LNCAP (cell line): Measurements from ENCODE around the gene ZDHHC17.

Experiments used
- TF ChIP-seq, protein P1 (sequence below): fragments of 450-650 bp; IDR thresholded peaks from 2 replicates; pipeline ENCODE4 v1.5.1; 2017; ENCODE audit warnings: mild to moderate bottlenecking

The ZDHHC17 gene

GRCh38 chr12:76811976-76812375, 48.1 kb downstream of the ZDHHC17 start:
- TF ChIP-seq, protein P1, sequence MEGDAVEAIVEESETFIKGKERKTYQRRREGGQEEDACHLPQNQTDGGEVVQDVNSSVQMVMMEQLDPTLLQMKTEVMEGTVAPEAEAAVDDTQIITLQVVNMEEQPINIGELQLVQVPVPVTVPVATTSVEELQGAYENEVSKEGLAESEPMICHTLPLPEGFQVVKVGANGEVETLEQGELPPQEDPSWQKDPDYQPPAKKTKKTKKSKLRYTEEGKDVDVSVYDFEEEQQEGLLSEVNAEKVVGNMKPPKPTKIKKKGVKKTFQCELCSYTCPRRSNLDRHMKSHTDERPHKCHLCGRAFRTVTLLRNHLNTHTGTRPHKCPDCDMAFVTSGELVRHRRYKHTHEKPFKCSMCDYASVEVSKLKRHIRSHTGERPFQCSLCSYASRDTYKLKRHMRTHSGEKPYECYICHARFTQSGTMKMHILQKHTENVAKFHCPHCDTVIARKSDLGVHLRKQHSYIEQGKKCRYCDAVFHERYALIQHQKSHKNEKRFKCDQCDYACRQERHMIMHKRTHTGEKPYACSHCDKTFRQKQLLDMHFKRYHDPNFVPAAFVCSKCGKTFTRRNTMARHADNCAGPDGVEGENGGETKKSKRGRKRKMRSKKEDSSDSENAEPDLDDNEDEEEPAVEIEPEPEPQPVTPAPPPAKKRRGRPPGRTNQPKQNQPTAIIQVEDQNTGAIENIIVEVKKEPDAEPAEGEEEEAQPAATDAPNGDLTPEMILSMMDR: no peak

DNA sequence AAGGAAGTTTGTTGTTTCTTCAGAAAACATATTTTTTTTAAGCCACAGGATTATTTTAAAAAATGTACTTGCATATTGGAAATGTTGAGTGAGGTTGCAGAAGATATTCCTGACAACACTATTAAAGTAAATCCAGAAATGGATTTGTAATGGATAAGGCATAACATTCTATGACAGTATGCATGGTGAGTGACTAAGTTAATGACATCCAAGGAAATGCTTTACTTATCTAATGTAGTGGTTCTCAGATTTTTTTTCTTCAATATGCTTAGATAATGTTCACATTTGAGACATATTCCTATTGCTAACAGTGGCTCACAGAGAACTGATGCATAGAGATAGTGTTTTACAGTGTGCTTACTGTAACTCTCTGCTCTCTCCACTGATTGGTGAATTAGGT, 49.4 kb downstream of the ZDHHC17 start:
- TF ChIP-seq, protein P1: no peak

DNA sequence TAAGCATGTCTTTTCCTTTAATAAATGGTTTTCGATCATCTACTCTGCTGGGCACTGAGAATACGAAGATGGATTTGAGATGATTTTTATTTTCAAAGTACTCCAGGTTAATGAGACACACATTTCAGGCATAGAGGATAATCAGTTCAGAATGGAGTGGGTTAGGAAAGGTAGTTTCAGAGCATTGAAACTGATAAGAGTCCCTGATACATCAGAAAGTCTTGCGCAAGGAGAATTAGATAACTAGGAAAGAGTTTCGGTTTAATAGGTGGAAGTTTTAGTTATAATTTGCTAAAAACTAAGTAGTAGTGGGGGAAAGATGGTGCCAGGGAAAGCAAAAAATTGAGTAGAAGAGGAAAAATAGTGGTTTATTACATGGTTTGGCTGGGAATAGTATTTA, 50.1 kb downstream of the ZDHHC17 start:
- TF ChIP-seq, protein P1: no peak

- TF ChIP-seq, protein P1: peak; percentile 86
These were observed 57.1 kb downstream of the ZDHHC17 start for GRCh38 chr12:76820888-76821482.

DNA sequence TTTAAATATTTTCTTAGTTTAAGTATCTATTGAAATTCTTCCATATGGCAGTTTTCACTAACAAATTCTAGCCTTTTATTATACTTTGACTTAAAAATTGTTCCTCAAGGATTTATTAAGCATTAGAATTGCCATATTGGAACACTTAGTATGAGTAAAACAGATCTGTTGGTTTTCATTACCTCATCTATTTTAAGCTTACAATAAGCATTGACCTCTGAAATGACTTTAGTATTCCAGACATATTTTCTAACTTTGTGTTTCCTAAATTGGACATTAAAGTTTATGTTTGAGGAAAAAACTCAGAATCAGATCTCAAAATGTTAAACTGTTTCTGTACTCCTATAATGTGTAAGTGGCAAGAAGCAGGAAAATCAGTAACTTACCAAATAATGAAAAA, 66.5 kb downstream of the ZDHHC17 start:
- TF ChIP-seq, protein P1: no peak

- TF ChIP-seq, protein P1: no peak
These were observed 72.7 kb downstream of the ZDHHC17 start for GRCh38 chr12:76836633-76837032.

DNA sequence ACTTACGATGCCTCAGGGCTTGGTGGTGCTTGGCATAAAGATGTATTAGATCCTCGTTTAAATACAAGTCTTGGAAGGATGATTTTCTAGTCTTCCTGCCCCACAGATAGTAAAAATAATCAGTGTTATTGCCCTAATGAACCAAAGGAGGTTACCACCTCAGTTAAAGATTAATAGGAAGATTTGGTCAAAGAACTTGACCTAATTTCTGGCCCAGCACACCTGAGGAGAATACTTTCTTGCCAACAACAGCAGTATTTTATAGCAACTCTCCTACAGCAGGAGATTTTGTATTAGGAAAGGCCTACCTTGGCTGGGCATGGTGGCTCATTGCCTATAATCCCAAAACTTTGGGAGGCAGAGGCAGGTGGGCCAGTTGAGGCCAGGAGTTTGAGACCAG, 83.3 kb downstream of the ZDHHC17 start:
- TF ChIP-seq, protein P1: no peak

DNA sequence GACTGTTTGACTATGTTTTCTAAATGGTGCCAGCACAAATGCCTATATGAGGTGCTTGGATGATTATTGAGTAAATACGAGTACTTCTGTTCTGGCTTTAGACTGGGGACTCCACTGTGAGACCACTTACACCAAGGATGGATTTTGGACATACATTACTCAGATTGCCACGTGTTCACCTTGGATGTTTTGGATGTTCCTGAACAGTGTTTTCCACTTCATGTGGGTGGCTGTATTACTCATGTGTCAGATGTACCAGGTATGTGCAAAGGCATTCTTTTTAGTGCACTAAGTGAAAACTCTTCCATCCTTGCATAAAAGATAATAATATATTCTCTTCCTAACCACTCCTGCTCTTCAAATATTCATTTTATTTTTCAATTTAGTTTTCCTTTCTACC, 84.2 kb downstream of the ZDHHC17 start:
- TF ChIP-seq, protein P1: no peak
